HG03025 (cell line): ENCODE data around the gene H2BK1.
A peak's percentile ranks its signal among the peaks of the same experiment; 100 is the strongest.

ENCODE experiments used
- ATAC-seq: cut with Tn5 transposase; IDR thresholded peaks from one replicate; pipeline ENCODE4 v1.9.1; 2021; ENCODE audit warnings: mild to moderate bottlenecking, moderate library complexity; ENCODE audit not compliant: unreplicated experiment, low FRiP score

The H2BK1 gene

DNA sequence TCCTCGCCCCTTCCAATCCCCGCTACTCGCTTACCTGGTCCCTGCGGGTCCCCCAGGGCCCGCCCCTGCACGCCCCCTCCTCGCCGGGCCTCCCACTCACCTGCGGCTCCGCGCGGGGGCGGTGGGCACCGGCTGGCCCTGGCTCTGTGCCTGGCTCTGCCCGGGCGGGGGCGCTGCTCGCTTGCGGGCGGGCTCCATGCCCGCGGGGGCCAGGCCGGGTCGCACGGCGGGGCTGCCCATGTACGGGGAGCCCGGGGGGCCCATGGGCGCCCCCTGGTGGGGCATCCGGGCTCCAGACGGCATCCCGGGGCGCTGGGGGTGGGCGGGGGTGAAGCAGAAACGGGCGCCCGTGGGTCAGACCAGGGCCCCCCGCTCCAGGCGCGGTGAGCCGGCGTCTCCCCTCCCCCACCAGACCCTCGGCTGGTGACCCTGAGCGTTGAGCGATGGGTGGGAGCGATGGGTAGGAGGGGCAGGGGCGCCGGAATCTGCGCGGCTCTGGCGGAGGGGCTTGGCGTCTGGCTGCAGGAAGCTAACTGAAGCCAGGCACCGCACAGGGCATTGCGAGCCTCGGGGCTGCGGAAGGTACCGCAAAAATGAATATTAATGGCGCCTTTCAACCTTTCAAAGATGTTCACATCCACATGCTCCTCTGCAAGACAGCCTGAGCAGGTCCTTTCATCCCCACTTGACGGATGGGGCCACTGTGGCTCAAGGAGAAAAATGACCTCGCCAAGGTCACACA is 35.2 kb upstream of the H2BK1 start:
- peak; percentile 38 for ATAC-seq

DNA sequence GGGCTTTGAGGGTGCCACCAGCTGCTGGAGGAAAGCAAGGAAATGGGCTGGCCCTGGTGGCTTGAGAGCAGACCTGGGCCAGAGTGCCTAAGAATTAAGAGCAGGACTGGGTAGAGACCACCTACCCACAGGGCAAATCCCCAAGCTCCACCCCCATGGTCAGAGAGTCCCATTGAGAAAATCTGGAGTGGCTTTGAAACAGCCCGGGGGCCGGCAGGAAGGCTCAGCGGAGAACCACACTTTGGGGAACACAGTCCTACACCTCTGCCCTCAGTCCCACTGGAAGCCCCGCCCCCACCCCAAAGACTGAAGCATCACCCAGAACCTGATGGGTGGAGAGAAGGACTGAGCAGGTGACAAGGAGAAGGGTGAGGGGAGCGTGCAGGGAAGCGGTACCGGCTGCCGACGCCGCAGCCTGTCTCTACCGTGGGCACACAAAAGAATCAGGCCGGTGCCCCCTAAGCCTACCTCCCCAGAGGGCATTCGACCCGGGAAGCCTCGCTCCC is 34.6 kb upstream of the H2BK1 start:
- ATAC-seq, result no peak

DNA sequence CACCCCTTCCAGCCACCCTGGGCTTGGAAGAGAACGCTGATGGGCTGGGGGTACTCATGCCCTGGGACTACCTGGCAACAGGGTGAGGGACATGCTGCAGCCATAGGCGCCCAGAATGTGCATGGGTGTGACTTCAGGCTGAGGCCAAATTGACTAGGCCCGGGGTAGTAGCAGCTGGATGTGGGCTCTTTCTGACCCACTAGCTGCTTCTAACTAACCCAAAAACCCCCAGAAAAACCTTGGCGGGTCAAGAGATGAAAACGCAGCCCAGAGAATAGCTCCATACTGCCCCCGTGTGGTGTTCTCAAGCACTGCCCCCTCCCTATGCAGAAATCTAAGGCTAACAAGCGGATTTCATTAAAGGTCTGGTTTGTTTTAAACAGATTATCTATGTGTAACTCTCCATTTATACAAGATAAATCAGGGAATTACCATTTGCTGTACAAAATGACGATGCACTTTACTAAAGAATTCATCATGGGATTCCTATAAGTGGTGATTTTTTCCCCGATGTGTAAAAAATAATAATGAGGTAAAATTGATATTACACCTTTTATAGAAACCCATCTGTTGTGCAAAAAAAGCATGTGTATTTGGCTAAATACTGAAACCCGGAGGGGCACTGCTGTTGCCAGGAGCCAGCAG is 34.0 kb upstream of the H2BK1 start:
- ATAC-seq, result no peak

DNA sequence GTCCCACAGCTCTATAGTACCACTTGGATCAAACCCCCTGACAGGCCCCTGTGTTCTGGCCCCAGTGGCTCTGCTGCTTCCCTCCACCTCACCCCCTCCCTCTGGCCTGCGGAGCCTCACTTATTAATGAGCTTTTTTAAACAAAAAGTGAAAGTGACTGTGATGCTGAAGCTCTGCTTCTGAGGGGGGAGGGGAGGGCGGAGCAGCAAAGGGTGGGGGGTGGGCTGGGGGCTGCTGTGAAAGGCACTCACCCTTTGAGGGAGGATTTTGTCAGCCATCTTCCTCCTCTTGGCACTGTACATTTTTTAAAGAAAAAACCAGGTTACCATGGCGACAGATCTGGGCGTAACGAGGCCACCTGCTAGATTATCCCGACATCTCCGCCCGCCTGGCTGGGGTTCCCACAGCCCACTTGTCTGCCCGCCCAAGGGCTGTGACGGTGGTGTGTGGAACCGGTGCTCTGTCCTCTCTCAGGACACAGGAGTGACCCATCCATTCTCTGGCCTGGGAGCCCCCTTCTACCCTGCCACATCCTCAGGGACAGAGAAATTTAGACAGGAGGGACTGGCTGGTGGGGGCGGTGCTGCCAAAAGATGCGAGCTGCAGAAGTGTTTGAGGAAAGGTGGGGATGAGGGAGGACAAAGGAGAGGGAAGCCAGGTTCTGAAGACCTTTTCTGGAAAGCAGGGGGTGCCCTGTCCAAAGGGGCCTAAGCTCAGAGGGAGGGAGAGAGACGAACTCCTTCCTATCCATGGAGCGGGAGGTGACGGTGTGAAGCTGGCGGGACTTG is 33.3 kb upstream of the H2BK1 start:
- no peak for ATAC-seq

GRCh38 chr7:151243045-151243349 is 32.7 kb upstream of the H2BK1 start:
- ATAC-seq, result no peak

DNA sequence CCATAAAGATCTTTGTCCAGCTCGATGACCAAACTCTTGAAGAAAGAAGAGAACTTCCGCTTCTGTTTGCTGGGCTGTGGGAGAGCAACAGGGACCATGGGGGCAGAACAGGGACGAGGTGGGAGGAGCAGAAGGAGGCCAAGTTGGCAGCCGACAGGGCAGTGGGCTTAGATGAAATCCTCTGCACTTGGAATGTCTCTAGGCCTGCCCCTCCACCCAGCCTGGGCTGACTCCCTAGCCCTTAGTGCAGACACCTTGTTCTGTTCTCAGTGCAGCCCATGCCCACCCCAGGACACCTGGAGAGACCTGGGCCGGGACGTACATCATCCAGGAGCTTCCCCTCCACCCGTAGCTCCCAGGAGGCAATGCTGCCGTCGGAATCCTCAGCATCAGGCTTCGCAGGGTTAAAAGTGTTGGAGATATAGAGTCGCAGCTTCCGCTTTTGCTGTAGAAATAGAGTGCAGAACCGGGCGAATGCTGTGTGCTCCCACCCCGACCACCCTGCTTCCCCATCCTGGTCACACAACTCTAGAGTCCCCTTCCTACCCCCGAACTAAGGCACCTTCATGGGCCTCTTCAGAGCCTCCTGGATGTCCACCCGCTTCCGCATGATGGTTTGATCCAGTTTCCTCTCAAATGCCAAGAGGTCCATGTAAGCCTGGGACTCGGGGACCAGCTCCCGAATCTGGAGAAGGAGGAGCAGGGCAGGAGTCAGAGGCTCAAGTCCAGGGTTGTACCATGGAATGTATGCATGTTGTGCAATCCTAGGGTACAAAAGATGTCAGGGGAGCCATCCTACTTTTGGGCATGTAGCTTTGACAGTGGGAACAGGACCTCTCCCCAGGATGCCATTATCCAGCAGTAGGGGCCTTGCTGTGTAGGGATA is 32.1 kb upstream of the H2BK1 start:
- ATAC-seq, result no peak

- no peak for ATAC-seq
Observed at GRCh38 chr7:151241755-151242096, 31.4 kb upstream of the H2BK1 start.

GRCh38 chr7:151240942-151241754 is 30.9 kb upstream of the H2BK1 start:
- no peak for ATAC-seq

- no peak for ATAC-seq
Observed at GRCh38 chr7:151240536-151240935, 30.2 kb upstream of the H2BK1 start.

GRCh38 chr7:151239837-151240459 is 29.7 kb upstream of the H2BK1 start:
- ATAC-seq, result no peak

DNA sequence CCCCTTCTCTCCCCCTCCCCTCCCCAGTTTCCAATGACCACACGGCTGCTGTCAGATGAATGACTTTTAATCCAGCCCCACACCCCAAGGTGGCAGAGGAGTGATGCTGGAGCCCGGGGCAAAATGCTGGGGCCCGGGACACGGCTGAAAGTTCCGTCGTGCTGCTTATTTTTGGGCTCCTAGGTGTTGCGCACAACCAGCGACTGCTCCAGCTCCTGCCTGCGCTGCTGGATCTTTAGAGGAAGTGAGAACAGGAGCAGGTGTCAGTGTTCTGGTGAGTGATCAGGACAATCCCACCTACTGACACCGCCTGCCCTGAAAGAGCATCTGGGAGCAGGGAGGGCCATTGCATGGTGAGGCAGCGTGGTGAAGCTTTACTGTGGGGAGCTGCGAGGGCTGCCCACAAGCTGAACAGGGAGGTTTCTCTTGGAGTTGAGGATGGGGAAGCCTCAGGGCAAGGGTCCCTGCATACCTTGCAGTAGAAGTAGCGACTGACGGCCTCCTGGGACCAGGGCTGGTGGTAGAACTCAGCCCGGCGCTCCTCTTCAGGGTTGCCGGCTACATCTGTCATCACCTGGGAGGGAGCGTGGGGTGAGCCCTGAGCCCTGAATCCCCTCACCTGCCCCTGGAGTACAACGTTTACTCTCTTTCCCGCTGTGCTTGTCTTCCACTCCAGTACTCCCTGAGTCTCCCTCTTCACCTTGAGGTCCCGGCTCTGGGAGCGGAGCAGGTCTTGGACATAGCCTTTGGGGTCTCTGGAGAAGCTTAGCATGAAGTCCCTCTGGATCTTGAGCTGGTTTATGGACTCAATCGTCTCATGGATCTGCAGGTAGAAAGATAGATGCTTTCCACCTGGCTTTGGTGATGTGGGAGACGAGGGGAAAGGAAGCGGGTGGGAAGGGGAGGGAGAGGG is 28.9 kb upstream of the H2BK1 start:
- no peak for ATAC-seq

- no peak for ATAC-seq
Observed at GRCh38 chr7:151238190-151238810, 28.0 kb upstream of the H2BK1 start.

DNA sequence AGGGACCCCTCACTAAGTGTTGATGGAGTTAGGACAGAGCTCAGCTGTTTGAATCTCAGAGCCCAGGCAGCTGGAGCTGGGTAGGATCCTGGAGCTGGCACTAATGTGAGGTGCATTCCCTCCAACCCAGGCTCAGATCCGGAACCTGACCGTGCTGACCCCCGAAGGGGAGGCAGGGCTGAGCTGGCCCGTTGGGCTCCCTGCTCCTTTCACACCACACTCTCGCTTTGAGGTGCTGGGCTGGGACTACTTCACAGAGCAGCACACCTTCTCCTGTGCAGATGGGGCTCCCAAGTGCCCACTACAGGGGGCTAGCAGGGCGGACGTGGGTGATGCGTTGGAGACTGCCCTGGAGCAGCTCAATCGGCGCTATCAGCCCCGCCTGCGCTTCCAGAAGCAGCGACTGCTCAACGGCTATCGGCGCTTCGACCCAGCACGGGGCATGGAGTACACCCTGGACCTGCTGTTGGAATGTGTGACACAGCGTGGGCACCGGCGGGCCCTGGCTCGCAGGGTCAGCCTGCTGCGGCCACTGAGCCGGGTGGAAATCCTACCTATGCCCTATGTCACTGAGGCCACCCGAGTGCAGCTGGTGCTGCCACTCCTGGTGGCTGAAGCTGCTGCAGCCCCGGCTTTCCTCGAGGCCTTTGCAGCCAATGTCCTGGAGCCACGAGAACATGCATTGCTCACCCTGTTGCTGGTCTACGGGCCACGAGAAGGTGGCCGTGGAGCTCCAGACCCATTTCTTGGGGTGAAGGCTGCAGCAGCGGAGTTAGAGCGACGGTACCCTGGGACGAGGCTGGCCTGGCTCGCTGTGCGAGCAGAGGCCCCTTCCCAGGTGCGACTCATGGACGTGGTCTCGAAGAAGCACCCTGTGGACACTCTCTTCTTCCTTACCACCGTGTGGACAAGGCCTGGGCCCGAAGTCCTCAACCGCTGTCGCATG is 27.2 kb upstream of the H2BK1 start:
- ATAC-seq, result no peak

GRCh38 chr7:151236406-151236805 is 26.1 kb upstream of the H2BK1 start:
- ATAC-seq, result no peak

- ATAC-seq, result no peak
Observed at GRCh38 chr7:151235091-151235787, 25.0 kb upstream of the H2BK1 start.

- ATAC-seq, result no peak
Observed at GRCh38 chr7:151233804-151234203, 23.5 kb upstream of the H2BK1 start.
